Measurements from ENCODE around the gene PPEF1. TPM values are rescaled to one million over a fixed set of nuclear protein-coding genes. Genes with fewer than 3 reads are reported as not detected.

The PPEF1 gene
- total RNA-seq, 1 experiment from 2014 or later: 0.52 TPM

GRCh38 chrX:18872621-18873020, 165.2 kb downstream of the PPEF1 start:
- Histone ChIP-seq H3K27me3 (ENCODE audit: insufficient read depth, low read length) (no peaks in the 10 kb centered on the region), H3K4me1 (ENCODE audit: insufficient read depth, low read length) (no peaks in the 10 kb centered on the region), H3K4me2 (ENCODE audit: insufficient read depth, insufficient read length, low read length) (no peak overlapping the region), H3K23ac (ENCODE audit: insufficient read length, low read depth, low read length) (no peak overlapping the region), H3K9ac (ENCODE audit: extremely low read depth, insufficient read length, low read length) (no peak overlapping the region), H3K23me2 (ENCODE audit: insufficient read length, low read depth, low read length, poor library complexity, severe bottlenecking) (no peaks in the 10 kb centered on the region), H2BK5ac (ENCODE audit: insufficient read length, low read length) (no peak overlapping the region), H3K14ac (ENCODE audit: insufficient read depth, low read length) (no peak overlapping the region), H2AFZ (ENCODE audit: low read length) (no peak overlapping the region), H4K5ac (ENCODE audit: insufficient read length, low read depth, low read length) (no peak overlapping the region), H3T11ph (ENCODE audit: low read length) (no peak overlapping the region), H3K79me2 (ENCODE audit: insufficient read depth, low read length) (no peaks in the 10 kb centered on the region), H3K56ac (ENCODE audit: insufficient read length, low read depth, low read length) (no peak overlapping the region), H2AK5ac (ENCODE audit: insufficient read length, low read length) (no peak overlapping the region), H2BK12ac (ENCODE audit: insufficient read length, low read depth, low read length) (no peak overlapping the region), H4K8ac (replicated peaks; ENCODE audit: insufficient read length, low read depth, low read length) (no peak overlapping the region), H4K91ac (ENCODE audit: insufficient read length, low read depth, low read length) (no peak overlapping the region), H3K79me1 (ENCODE audit: insufficient read depth, low read depth, low read length, poor library complexity, severe bottlenecking) (no peaks in the 10 kb centered on the region), H3K27ac (ENCODE audit: insufficient read length, low read depth, low read length) (no peak overlapping the region), H3K18ac (ENCODE audit: insufficient read length, low read depth, low read length) (no peak overlapping the region), H4K20me1 (ENCODE audit: control insufficient read depth, insufficient read depth, insufficient read length) (no peaks in the 10 kb centered on the region), H2BK15ac (ENCODE audit: low read depth, low read length) (no peak overlapping the region), H2BK120ac (ENCODE audit: low read depth, low read length, poor library complexity, severe bottlenecking) (no peak overlapping the region), H2BK20ac (ENCODE audit: low read depth, low read length, poor library complexity, severe bottlenecking) (no peak overlapping the region), H3K4ac (ENCODE audit: low read depth, low read length) (no peak overlapping the region), H3K9me3 (ENCODE audit: control insufficient read depth, low read depth, low read length) (peaks cover 27% of the 10 kb centered on the region)
- Mint-ChIP-seq H3K4me3 (no peak overlapping the region), H3K9me3 (peaks cover 76% of the 10 kb centered on the region in 2 experiments), H3K4me1 (peaks cover 0 to 4% of the 10 kb centered on the region in 2 experiments; a peak in 1 of 4 replicates), H3K36me3 (ENCODE audit: insufficient read depth in 1 of 3, low read depth in 3 of 3) (peaks cover 0 to 3% (median 0%) of the 10 kb centered on the region in 3 experiments; a peak in 5 of 7 replicates), H3K27ac (no peak overlapping the region), H3K27me3 (ENCODE audit: low read depth) (peaks cover 2% of the 10 kb centered on the region)
- no peak for DNase-seq
- no CpG with 5 or more reads among the region's 8 CpGs for WGBS (ENCODE audit: extremely low coverage, insufficient read length, low lambda C conversion rate)
- no peak for TF ChIP-seq CTCF (conservative IDR thresholded peaks at IDR 0.05)

Data from H9 (cell line).